SU-DHL-6 (cell line): ENCODE measurements around the gene TP53TG5.

Experiments used
- CTCF ChIP-seq: fragments of 200-600 bp; sonication (generic); IDR thresholded peaks from one replicate; pipeline ENCODE4 v1.5.1; 2017; ENCODE audit warnings: antibody characterized with exemption, mild to moderate bottlenecking, low read length, moderate library complexity; ENCODE audit not compliant: insufficient read depth, poor library complexity, severe bottlenecking
- EZH2phosphoT487 ChIP-seq: fragments of 200-600 bp; sonication (generic), shearing (Covaris generic); conservative IDR thresholded peaks from 2 replicates; pipeline ENCODE4 v1.6.1; 2018; ENCODE audit warnings: mild to moderate bottlenecking, antibody characterized with exemption, low read length, moderate library complexity, mixed read lengths

- no peak for TF ChIP-seq EZH2phosphoT487
- TF ChIP-seq CTCF, result no peak
Observed at GRCh38 chr20:45339799-45340198, 38.3 kb downstream of the TP53TG5 start.
